AG20443 (cell line): Measurements from ENCODE around the gene PRKCH.

Experiments used
- DNase-seq: peaks from one replicate; pipeline ENCODE4 v3.0.0; 2012; ENCODE audit warnings: low spot score, mixed read lengths

Gene PRKCH

DNA sequence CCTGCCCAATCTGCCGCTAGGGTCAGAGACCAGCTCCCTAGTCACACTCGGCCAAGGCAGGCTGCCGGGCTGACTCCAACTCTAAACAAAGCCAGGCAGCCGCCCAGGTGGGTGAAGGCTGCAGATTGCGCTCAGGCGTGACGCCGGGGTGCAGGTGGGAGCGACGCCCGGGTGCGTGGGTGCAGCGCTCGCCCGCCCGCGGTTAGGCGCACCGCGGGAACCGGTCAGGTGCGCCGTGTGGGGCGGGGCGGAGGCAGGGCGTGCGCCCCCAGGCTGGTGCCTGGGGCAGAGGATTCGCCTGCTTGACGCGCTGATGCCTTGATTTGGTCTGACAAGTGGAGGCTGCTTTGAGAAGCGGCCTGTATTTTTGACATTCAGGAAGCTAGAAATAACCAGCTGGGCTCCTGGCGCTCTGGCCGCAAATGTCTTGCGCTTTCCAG is 247.2 kb downstream of the PRKCH start:
- DNase-seq: no peak

DNA sequence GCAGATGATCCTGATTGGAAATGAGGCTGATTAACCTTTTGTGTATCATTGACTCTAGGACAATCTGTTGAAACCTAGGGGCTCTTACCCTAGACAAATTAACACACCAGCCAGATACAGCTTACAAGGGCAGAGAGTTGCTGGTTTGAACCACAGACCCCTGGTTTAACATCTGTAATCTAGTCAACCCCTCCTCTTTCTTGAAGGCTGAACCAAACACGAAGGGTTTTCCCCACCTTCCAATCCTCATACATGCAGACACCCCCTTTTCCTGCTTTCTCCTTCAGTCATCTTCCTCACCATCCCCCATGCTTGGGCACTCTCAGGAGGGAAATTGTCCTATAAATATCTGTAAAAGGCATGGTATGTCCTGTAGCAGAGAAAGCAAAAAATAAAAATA is 247.9 kb downstream of the PRKCH start:
- no peak for DNase-seq

DNA sequence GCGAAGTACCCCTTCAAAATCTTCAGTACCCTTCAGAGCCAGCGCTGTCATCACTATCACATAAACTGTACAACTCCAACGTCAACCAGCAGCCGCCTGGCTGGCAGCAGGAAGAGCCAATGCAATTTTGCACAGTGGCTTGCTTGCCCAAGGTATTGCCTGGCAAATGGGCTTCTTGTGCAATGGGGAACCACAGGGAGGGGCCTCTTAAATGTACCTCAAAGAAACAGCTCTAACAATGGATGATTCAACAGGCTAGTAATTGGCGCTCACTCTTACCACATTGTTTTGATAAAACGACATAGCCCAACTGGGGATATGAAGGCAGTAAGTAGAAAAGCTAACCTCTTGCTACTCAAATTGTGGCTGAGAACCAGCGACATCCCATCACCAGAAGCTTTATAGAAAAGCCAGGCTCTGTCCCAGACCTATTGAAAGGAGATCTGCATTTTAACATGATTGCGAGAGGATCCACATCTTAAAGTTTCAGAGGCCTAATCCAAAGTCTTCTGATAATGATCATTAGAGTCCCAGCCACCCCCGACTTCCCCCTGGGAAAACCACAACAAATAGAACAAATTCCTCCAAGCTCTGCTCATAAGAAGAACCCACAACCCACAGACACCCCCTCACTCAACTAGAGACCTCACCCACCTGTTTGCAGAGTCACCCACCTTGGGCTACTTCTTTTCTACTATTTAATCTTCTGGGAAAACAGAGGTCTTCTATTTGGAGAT is 248.6 kb downstream of the PRKCH start:
- peak; percentile 76 for DNase-seq

- DNase-seq: no peak
Observed at GRCh38 chr14:61570549-61571290, 249.3 kb downstream of the PRKCH start.

DNA sequence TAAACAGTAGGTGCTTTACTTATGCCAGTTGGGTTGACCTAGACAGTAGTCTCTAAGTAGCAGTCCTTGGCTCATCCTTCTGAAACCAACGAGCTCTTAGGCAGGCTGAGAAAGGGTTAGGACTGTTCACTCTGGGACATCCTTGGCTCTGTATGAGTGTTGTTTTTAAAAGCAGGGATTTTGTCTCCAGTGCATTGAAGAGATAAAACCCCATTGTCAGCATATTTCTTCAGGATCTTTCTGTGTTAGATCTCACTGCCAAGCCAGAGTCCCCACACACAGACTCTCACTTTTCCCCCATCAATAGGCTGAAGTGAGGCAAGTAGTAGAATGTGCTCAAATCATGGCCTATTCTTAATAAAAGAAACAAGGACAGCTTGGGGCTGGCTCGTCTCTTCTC is 250.5 kb downstream of the PRKCH start:
- no peak for DNase-seq

GRCh38 chr14:61573321-61573720 is 251.9 kb downstream of the PRKCH start:
- DNase-seq: no peak

DNA sequence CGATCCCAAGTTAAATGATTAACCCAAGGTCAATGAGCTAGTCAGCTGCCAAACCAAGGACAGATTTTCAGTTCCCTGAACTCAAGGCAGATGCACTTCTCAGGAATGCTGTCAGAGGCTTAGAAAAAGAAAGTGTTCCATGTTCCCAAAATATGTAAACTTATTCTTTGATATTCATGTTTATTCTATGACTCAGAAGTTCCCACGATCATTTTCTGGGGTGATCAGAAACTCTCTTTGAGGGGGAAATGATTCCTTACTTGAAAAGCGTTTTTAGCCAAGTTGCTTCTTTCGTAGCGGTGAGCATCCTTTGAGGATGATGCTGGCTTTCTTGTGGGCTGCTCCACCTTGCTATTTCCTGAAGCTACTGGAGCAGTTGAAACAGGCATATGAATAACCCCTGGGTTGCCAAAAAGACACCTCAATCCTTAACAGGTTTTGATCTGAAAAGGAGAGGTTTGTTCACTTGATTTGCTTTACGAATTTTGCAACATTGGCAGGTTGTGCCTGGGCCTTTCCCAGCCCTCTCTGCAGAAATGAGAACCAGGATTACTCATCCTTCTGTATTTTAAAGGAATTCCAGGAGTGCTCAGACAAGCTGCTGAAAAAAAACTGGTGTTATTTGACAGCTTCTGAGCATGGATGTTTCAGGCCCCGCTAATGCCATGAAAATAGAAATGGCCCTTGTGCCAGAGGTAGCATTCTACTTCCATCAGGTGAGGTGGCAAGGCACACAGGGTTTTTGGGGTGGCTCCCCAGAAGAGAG is 252.6 kb downstream of the PRKCH start:
- DNase-seq: peak; percentile 59

DNA sequence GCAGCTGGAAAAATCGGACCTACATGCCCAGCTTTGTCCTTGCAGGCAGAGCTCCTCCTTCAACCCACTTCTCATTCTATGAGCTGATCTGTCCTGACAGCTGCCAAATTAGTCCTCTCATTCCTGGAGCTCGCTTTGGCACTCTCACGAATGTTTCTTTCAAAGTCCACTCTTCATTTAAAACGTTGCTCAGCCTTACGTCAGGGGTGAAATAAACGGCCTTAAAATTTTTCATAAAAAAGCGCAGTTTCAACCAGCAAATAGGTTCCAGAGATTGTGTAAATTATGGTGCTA is 253.1 kb downstream of the PRKCH start:
- no peak for DNase-seq

DNA sequence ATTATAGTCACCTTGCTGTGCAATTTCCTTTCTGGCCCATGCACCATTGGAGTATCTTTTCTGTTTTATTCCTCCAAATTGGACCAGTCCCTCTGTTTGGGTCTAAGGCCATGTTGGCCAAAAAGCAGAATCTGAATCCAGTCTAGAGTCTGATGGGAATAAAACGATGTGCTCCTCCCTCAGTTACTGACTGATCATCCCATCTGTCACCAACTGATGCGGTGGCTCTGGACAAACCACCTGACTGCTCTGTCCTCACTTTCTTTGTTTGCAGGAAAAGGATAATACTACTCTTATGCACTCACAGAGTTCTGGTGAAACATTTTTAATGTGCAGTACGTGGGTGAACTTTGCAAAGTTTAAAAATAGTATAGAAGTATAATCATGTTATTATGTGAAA is 253.7 kb downstream of the PRKCH start:
- no peak for DNase-seq

GRCh38 chr14:61575551-61576150 is 254.3 kb downstream of the PRKCH start:
- DNase-seq: peak; percentile 54

DNA sequence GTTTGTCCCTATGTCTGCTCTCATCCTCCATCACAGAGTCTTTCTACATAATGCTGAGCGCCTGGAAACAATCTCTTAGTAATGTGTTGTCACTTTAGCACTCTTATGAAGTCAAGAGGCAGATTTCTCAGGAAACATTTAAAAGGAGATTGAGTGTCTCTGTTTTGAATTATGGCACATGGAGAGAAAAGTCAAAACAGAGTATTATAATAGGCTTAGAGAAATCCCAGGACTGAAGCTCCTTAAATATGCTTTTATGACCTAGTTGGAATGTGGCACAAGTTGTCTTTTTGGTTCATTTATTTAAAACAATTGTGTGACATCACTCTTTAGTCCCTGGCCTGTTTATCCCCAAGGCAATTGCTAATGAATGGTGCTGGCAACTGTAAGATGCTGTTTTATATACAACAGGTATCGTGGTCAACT is 256.1 kb downstream of the PRKCH start:
- no peak for DNase-seq

GRCh38 chr14:61578745-61579144 is 257.4 kb downstream of the PRKCH start:
- DNase-seq: no peak

- DNase-seq: no peak
Observed at GRCh38 chr14:61581340-61581739, 260.0 kb downstream of the PRKCH start.

GRCh38 chr14:61581955-61582615 is 260.7 kb downstream of the PRKCH start:
- DNase-seq: no peak

GRCh38 chr14:61582815-61583214 is 261.4 kb downstream of the PRKCH start:
- DNase-seq: no peak

- DNase-seq: peak; percentile 64
Observed at GRCh38 chr14:61584331-61584741, 263.0 kb downstream of the PRKCH start.

GRCh38 chr14:61585598-61586543 is 264.5 kb downstream of the PRKCH start:
- DNase-seq: peak; percentile 54

- no peak for DNase-seq
Observed at GRCh38 chr14:61586544-61587055, 265.2 kb downstream of the PRKCH start.

DNA sequence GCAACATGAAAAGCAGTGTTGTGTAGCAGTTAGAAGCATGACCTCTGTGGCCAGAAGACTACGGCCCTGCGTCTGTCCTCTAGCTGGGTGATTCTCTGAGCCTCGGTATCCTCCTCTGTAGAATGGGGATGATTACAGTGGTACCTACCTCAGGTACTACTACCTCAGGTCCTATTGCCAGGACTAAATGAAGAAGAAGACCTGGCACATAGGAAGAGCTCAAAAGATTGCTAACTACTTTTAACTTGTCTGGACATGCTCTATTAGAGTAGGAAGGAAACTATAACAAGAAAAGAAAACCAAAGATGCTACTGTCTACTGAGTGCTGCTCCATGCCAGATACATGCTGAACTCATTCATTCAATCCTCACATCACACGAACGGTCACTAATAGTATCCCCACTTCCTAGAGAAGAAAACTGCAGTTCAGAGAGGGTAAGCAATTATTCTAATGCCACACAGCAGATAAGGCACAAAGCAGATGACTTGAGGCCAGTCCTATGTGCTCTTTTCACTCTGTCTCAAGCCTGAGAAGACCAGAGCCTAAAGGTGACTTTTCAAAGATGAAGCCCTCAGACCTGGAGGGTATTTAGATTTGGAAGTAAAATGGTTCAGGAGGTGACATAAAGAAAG is 265.8 kb downstream of the PRKCH start:
- DNase-seq: no peak

DNA sequence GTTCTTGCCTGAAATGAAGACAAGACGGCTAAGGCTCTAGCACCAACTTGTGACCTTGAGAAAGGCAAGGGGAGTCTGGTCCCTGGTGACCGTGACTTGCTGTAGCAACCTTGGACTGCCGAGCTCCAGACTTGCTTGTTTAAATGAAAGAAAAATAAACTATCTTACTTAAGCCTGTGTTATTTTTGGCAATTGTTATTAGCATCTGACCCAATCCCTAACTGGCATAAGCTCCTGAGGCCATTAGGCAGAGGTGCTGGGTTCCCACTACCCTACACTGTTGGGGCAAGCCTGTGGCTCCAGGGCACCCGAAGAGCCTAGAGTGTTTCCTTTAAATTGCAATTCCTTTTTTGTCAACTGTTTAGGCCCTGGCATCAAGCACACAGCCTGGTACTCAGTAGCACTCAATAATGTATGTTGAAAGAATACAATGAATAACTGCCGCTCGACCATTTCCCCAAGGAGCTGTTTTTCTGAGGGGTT is 267.1 kb downstream of the PRKCH start:
- DNase-seq: no peak
